Neural cell (in vitro differentiated cells): ENCODE results near the gene PROSER2. TPM values are rescaled to one million over a fixed set of nuclear protein-coding genes. Genes with fewer than 3 reads are reported as not detected.

Experiments
- H2AFZ ChIP-seq: fragments of 200-600, 300-800 bp; sonication (generic), shearing (Covaris generic); 2 replicates; pipeline ENCODE4 v1.6.0; 2014; ENCODE audit warnings: low read depth, mild to moderate bottlenecking, antibody characterized with exemption, low read length, moderate library complexity
- H3F3A ChIP-seq: fragments of 200-600 bp; shearing (Covaris generic); 2 replicates; pipeline ENCODE4 v1.6.1; 2016; ENCODE audit warnings: mild to moderate bottlenecking, moderate library complexity, mixed read lengths, antibody characterized with exemption, low read length; ENCODE audit not compliant: insufficient read depth, poor library complexity, severe bottlenecking
- H3K27ac ChIP-seq: fragments of 200-600, 300-800 bp; sonication (generic), shearing (Covaris generic); 2 replicates; pipeline ENCODE4 v1.5.1; 2014; ENCODE audit warnings: mild to moderate bottlenecking, low read length, moderate library complexity
- H3K27me3 ChIP-seq: fragments of 300-800, 200-600 bp; sonication (generic), shearing (Covaris generic); 2 replicates; pipeline ENCODE4 v1.6.0; 2014; ENCODE audit warnings: mild to moderate bottlenecking, low read depth, low read length, moderate library complexity; ENCODE audit not compliant: insufficient read depth
- H3K36me3 ChIP-seq: fragments of 300-800, 200-600 bp; sonication (generic), shearing (Covaris generic); 2 replicates; pipeline ENCODE4 v1.5.1; 2014; ENCODE audit warnings: mild to moderate bottlenecking, antibody characterized with exemption, low read length, moderate library complexity; ENCODE audit not compliant: insufficient read depth
- H3K4me2 ChIP-seq: fragments of 300-800, 200-600 bp; sonication (generic), shearing (Covaris generic); 2 replicates; pipeline ENCODE4 v1.6.0; 2014; ENCODE audit warnings: mild to moderate bottlenecking, low read length
- H3K4me3 ChIP-seq: fragments of 300-800, 200-600 bp; sonication (generic), shearing (Covaris generic); 2 replicates; pipeline ENCODE4 v1.5.1; 2014; ENCODE audit warnings: mild to moderate bottlenecking, low read length, moderate library complexity
- H3K79me2 ChIP-seq: fragments of 200-600 bp; shearing (Covaris generic); replicated peaks from 2 replicates; pipeline ENCODE4 v1.6.0; 2014; ENCODE audit warnings: mild to moderate bottlenecking, low read length, moderate library complexity; ENCODE audit not compliant: insufficient read depth
- H3K9ac ChIP-seq: fragments of 300-800, 200-600 bp; sonication (generic), shearing (Covaris generic); 2 replicates; pipeline ENCODE4 v1.6.1; 2016; ENCODE audit warnings: mild to moderate bottlenecking, low read length, mixed read lengths
- H3K9me2 ChIP-seq: fragments of 200-600 bp; shearing (Covaris generic); 2 replicates; pipeline ENCODE4 v1.6.1; 2016; ENCODE audit warnings: mild to moderate bottlenecking, low read length, mixed read lengths; ENCODE audit not compliant: insufficient read depth
- H3K9me3 ChIP-seq: fragments of 200-600, 300-800 bp; sonication (generic), shearing (Covaris generic); 2 replicates; pipeline ENCODE4 v1.6.1; 2016; ENCODE audit warnings: mild to moderate bottlenecking, mixed run types, low read length, moderate library complexity, mixed read lengths
- H4K20me1 ChIP-seq: fragments of 200-600 bp; shearing (Covaris generic); 2 replicates; pipeline ENCODE4 v1.6.1; 2016; ENCODE audit warnings: mild to moderate bottlenecking, mixed run types; ENCODE audit not compliant: insufficient read depth
- CTCF ChIP-seq: fragments of 450-650 bp; IDR thresholded peaks from 2 replicates; pipeline ENCODE4 v1.5.1; 2014; ENCODE audit warnings: antibody characterized with exemption, mild to moderate bottlenecking, moderate library complexity; ENCODE audit not compliant: poor library complexity, severe bottlenecking
- EP300 ChIP-seq: fragments of 450-650 bp; conservative IDR thresholded peaks from 2 replicates; pipeline ENCODE4 v1.6.1; 2014; ENCODE audit warnings: antibody characterized with exemption, mild to moderate bottlenecking, moderate library complexity; ENCODE audit not compliant: poor library complexity, severe bottlenecking
- EZH2 ChIP-seq: fragments of 200-600, 300-800 bp; shearing (Covaris generic), sonication (generic); IDR thresholded peaks from 2 replicates; pipeline ENCODE4 v1.6.1; 2014; ENCODE audit warnings: antibody characterized with exemption, low read length, borderline replicate concordance, mild to moderate bottlenecking; ENCODE audit not compliant: insufficient read depth, poor library complexity, severe bottlenecking
- MXI1 ChIP-seq: fragments of 450-650 bp; conservative IDR thresholded peaks from 2 replicates; pipeline ENCODE4 v1.6.1; 2014; ENCODE audit warnings: antibody characterized with exemption, mild to moderate bottlenecking; ENCODE audit not compliant: poor library complexity, severe bottlenecking
- POLR2AphosphoS5 ChIP-seq: IDR thresholded peaks from 2 replicates; pipeline ENCODE4 v1.6.1; 2012
- RAD21 ChIP-seq: fragments of 450-650 bp; conservative IDR thresholded peaks from 2 replicates; pipeline ENCODE4 v1.6.1; 2014; ENCODE audit warnings: antibody characterized with exemption, mild to moderate bottlenecking, moderate library complexity
- REST ChIP-seq: IDR thresholded peaks from 2 replicates; pipeline ENCODE4 v1.6.1; 2012; ENCODE audit warnings: borderline replicate concordance
- SMC3 ChIP-seq: fragments of 450-650 bp; conservative IDR thresholded peaks from 2 replicates; pipeline ENCODE4 v1.6.1; 2014; ENCODE audit warnings: antibody characterized with exemption, mild to moderate bottlenecking, moderate library complexity; ENCODE audit not compliant: poor library complexity
- TAF1 ChIP-seq: IDR thresholded peaks from 2 replicates; pipeline ENCODE4 v1.6.1; 2012; ENCODE audit warnings: low read depth
- polyA plus RNA-seq: library from polyadenylated mRNA; depleted of rRNA; stranded (reverse); fragments of >200 nt; gene quantifications from 2 replicates; pipeline ENCODE4 v1.2.3, GENCODE V29; 2014

The PROSER2 gene
- polyA plus RNA-seq, 1 donor from 2014 or later, result 1.1 TPM

GRCh38 chr10:11831520-11831951, 8.4 kb downstream of the PROSER2 start (continued):
- TF ChIP-seq CTCF, result no peak

GRCh38 chr10:11832042-11832441, 8.9 kb downstream of the PROSER2 start:
- Histone ChIP-seq H3K4me2 (no peak overlapping the region), H3K9me3 (no peaks in the 10 kb centered on the region), H3K4me3 (no peak overlapping the region), H4K20me1 (no peaks in the 10 kb centered on the region), H3K9ac (no peak overlapping the region), H3K27ac (no peak overlapping the region), H3K9me2 (no peaks in the 10 kb centered on the region), H3K79me2 (no peaks in the 10 kb centered on the region), H3K27me3 (no peaks in the 10 kb centered on the region), H3F3A (no peaks in the 10 kb centered on the region), H3K36me3 (no peaks in the 10 kb centered on the region), H2AFZ (no peak overlapping the region)
- TF ChIP-seq MXI1, result no peak
- no peak for TF ChIP-seq RAD21
- no peak for TF ChIP-seq EZH2
- no peak for TF ChIP-seq REST
- TF ChIP-seq SMC3, result no peak
- no peak for TF ChIP-seq EP300
- TF ChIP-seq CTCF, result no peak
- no peak for TF ChIP-seq TAF1
- TF ChIP-seq POLR2AphosphoS5, result no peak

- no peaks in the 10 kb centered on the region for H3K9me2 ChIP-seq
- no peaks in the 10 kb centered on the region for H3K79me2 ChIP-seq
- no peak overlapping the region for H3K4me2 ChIP-seq
- H3F3A ChIP-seq, result no peaks in the 10 kb centered on the region
- no peak overlapping the region for H3K9ac ChIP-seq
- H3K27ac ChIP-seq, result no peak overlapping the region
- no peaks in the 10 kb centered on the region for H3K9me3 ChIP-seq
- no peak overlapping the region for H3K4me3 ChIP-seq
- no peak for TF ChIP-seq CTCF
- TF ChIP-seq RAD21, result no peak
- no peak for TF ChIP-seq MXI1
- no peak for TF ChIP-seq REST
- TF ChIP-seq POLR2AphosphoS5, result no peak
- TF ChIP-seq TAF1, result no peak
- TF ChIP-seq EP300, result no peak
- no peak for TF ChIP-seq SMC3
- no peak for TF ChIP-seq EZH2
- no peaks in the 10 kb centered on the region for H4K20me1 ChIP-seq
- no peaks in the 10 kb centered on the region for H3K27me3 ChIP-seq
- no peak overlapping the region for H2AFZ ChIP-seq
- H3K36me3 ChIP-seq, result no peaks in the 10 kb centered on the region
Measured at GRCh38 chr10:11835061-11835460, 11.9 kb downstream of the PROSER2 start.
